Peyer's patch (tissue), 4 donors: ENCODE data around the gene CCDC183.

Experiments used
- POLR2A ChIP-seq, 2 donors: fragments of 450-650 bp; IDR thresholded peaks; one replicate each; pipeline ENCODE4 v1.5.1; 2017; ENCODE audit warnings: antibody characterized with exemption in 2 of 2, mild to moderate bottlenecking in 2 of 2, moderate library complexity in 2 of 2
- TF ChIP-seq, protein P1 (sequence below), 6 experiments: fragments of 450-650 bp in 4 of 6; fragments of 200-600 bp in 2 of 6; sonication (generic) in 1 of 6; IDR thresholded peaks; one replicate each; pipeline ENCODE4 v1.5.1; 2017 to 2019; ENCODE audit warnings: antibody characterized with exemption in 6 of 6, mild to moderate bottlenecking in 3 of 6, moderate library complexity in 1 of 6

- TF ChIP-seq, protein P1, sequence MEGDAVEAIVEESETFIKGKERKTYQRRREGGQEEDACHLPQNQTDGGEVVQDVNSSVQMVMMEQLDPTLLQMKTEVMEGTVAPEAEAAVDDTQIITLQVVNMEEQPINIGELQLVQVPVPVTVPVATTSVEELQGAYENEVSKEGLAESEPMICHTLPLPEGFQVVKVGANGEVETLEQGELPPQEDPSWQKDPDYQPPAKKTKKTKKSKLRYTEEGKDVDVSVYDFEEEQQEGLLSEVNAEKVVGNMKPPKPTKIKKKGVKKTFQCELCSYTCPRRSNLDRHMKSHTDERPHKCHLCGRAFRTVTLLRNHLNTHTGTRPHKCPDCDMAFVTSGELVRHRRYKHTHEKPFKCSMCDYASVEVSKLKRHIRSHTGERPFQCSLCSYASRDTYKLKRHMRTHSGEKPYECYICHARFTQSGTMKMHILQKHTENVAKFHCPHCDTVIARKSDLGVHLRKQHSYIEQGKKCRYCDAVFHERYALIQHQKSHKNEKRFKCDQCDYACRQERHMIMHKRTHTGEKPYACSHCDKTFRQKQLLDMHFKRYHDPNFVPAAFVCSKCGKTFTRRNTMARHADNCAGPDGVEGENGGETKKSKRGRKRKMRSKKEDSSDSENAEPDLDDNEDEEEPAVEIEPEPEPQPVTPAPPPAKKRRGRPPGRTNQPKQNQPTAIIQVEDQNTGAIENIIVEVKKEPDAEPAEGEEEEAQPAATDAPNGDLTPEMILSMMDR (IDR thresholded peaks at IDR 0.05) = no peak
- TF ChIP-seq POLR2A (IDR thresholded peaks at IDR 0.05) = no peak
Measured at GRCh38 chr9:136814725-136815421, 18.7 kb downstream of the CCDC183 start.
